Fibroblast of villous mesenchyme (primary cell): ENCODE data around the gene NELFCD. TPM values are rescaled to one million over a fixed set of nuclear protein-coding genes. Genes with fewer than 3 reads are reported as not detected.
A peak's percentile ranks its signal among the peaks of the same experiment; 100 is the strongest.
"Not testable (repeated sequence)": the region's sequence is repeated elsewhere in the genome, so short reads cannot be mapped to it uniquely, and the experiment has no call there.

Experiments
- DNase-seq: peaks from one replicate; pipeline ENCODE4 v3.0.0-alpha.2; 2010; ENCODE audit warnings: low read depth
- H3K4me3 ChIP-seq: 2 replicates; pipeline ENCODE4 v1.5.1; 2011; ENCODE audit warnings: low read depth, mild to moderate bottlenecking, low read length
- total RNA-seq: library from RNA; depleted of rRNA; stranded (reverse); fragments of >200 nt; gene quantifications from 2 replicates; pipeline ENCODE4 v1.2.3, GENCODE V29; 2012
- TF ChIP-seq, protein P1 (sequence below): IDR thresholded peaks from 2 replicates; pipeline ENCODE4 v1.5.1; 2012; ENCODE audit warnings: low read depth, mild to moderate bottlenecking, low read length; ENCODE audit not compliant: insufficient read depth

Gene NELFCD
- total RNA-seq, 1 donor: 38.9 TPM

DNA sequence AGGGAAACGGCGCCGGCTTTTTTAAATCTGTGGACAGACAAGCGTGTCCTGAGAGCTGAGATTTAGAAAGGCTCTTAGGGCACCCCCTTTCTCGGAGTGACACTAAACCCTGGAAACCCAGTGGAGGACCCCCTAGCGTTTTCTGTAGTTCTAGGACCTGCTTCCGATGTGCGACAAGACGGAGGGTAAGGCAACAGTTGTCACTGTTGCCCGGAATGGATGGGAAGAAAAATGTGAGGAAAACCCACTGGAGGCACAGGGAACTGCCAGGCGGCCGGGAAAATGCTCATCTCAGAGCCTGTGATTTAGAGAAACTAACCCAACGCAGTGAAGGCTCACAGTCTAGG, 51.6 kb downstream of the NELFCD start:
- peak overlapping the region; percentile 68 for H3K4me3 ChIP-seq
- TF ChIP-seq, protein P1, sequence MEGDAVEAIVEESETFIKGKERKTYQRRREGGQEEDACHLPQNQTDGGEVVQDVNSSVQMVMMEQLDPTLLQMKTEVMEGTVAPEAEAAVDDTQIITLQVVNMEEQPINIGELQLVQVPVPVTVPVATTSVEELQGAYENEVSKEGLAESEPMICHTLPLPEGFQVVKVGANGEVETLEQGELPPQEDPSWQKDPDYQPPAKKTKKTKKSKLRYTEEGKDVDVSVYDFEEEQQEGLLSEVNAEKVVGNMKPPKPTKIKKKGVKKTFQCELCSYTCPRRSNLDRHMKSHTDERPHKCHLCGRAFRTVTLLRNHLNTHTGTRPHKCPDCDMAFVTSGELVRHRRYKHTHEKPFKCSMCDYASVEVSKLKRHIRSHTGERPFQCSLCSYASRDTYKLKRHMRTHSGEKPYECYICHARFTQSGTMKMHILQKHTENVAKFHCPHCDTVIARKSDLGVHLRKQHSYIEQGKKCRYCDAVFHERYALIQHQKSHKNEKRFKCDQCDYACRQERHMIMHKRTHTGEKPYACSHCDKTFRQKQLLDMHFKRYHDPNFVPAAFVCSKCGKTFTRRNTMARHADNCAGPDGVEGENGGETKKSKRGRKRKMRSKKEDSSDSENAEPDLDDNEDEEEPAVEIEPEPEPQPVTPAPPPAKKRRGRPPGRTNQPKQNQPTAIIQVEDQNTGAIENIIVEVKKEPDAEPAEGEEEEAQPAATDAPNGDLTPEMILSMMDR: peak; percentile 7
- DNase-seq: no peak

DNA sequence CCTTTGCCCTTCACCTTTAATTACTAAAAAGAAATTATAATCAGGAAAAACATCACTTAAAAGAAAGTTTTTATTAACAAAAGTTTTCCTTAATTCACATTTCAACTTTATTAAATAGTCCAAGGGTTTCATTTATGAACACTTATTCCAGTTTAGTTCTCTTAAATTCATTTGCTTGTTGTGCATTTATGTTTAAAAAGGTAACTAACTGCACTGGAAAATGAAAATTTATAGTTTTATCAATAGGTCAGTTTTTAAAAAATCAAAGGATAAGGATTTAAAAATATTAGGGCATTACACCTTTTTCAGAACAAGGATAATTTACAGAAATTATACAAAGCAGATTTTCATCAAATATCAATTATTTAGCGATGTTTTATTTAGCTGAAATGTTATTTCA, 52.0 kb downstream of the NELFCD start:
- TF ChIP-seq, protein P1: no peak
- H3K4me3 ChIP-seq: peak overlapping the region; percentile 68
- DNase-seq: no peak

DNA sequence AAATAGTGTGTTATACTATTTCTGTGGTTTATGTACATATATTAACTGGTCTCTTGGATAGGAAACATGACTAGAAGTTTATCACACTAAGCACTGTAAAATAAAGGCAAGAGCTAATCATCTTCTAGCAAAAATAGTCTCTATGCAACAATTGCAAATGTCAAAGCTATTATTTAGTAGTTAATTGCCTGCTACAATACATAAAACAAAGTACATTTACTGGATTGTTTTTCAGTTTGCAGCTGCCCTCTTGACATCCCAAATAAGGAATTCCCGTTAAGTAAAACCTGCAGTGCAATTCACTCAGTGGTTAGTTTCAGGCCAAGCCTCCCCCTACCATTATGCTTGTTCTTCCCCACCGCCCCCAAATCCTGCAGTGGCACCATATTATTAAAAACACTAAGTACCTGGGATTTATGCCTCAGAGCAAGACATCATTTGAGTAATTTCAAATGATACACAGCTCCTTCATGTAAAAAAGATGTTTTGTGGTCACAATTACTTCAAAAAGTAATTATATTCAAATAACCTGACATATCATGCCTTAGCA, 52.6 kb downstream of the NELFCD start:
- TF ChIP-seq, protein P1: no peak
- DNase-seq: no peak
- H3K4me3 ChIP-seq: no peak overlapping the region

DNA sequence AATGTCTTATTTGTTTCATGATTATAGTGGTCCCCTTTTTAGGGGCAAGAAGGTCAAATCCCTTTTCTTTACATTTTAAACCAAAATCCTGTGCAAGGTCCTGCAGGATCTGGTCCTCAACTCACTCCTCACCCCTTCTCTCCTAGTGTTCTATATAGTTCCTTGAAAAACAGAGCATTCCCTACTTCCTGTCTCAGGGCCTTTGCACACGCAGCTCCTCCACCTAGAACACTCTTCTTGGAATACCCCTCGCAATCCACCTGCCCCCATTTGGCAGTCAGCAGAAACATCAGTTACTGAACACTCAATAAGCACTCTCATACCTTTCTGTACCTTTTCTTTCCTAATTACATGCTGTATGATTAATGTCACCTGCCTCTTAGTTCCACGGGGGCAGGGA, 54.3 kb downstream of the NELFCD start:
- no peak overlapping the region for H3K4me3 ChIP-seq
- TF ChIP-seq, protein P1: no peak
- DNase-seq: no peak

DNA sequence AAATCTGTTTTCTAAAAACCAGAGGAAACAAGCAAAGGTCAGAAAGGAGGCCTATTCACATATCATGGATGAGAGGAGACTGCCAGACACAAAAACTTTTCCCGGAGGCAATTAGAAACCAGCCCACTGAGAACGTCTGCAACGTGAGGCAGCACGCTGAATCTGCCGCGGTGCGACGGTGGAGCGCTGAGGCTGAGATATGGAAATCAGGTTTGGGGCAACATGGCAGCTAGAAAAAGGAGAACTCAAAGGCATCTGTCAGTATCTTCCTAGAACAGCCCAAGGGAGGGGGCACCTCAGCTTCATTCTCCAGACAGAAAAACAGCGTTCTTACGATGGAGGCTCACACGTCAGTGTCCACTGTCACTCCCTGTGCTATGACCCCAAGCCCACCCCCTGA, 56.3 kb downstream of the NELFCD start:
- H3K4me3 ChIP-seq: no peak overlapping the region
- no peak for DNase-seq
- TF ChIP-seq, protein P1: no peak

DNA sequence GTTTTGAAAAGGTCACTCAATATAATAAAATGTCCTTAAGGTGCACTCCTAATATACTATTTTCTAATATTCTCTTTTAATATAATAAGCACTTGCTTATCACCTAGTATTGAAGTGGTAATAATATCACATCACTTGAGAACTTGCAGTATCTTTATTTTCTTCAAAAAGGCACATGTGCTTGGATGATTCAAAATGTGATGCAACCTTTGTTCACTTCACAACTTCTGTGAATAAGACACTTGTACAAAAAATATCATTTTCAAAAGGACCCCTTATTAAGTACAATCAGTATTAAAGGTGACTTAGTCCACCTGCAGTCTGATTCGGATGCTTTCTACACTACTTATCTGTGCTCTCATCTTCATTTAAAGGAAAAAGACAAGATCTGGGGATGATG, 58.2 kb downstream of the NELFCD start:
- no peak overlapping the region for H3K4me3 ChIP-seq
- DNase-seq: peak; percentile 28
- TF ChIP-seq, protein P1: no peak

DNA sequence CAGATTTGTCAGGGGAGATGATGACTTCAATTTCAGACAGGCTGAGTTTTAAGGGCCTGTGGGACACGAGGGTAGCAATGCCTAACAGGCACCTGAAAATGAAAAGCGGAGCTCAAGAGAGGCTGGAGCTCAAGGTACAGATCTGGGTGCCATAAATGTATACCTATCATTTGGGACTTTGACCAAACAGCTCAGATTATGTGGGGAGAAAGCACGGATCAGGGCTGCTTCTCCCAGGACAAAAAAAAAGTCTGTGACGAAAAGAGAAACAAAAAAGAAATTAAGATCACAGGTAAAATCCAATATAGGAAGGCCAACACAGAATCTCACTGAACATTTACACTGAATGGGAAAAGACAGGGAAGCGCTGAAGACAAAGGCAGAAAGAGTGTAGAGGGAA, 59.6 kb downstream of the NELFCD start:
- DNase-seq: no peak
- no peak overlapping the region for H3K4me3 ChIP-seq
- TF ChIP-seq, protein P1: no peak

DNA sequence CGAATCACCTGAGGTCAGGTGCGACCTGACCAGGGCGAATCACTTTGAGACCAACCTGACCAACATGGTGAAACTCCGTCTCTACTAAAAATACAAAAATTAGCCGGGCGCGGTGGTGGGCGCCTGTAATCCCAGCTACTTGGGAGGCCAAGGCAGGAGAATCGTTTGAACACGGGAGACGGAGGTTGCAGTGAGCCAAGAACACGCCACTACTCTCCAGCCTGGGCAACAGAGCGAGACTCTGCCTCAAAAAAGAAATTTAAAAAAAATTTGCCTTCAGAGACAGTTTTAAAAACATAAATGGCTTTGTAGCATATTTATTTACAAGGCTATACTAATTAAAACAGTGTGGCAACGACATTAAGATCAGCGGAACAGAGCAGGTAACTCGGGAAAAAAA, 60.4 kb downstream of the NELFCD start:
- H3K4me3 ChIP-seq: peak overlapping the region; percentile 82

More for the DNA sequence above, 60.4 kb downstream of the NELFCD start:
- DNase-seq: not testable (repeated sequence)
